Measurements from ENCODE around the gene KLHL3. TPM values are rescaled to one million over a fixed set of nuclear protein-coding genes. Genes with fewer than 3 reads are reported as not detected.

The KLHL3 gene
- total RNA-seq, 1 donor from 2014 or later, result 5.7 TPM

GRCh38 chr5:137603891-137604290, 132.0 kb downstream of the KLHL3 start:
- peaks cover 3% of the 10 kb centered on the region for H3K36me3 Mint-ChIP-seq (ENCODE audit: unreplicated experiment)
- no peaks in the 10 kb centered on the region for H3K4me1 Mint-ChIP-seq (ENCODE audit: low read depth, unreplicated experiment)
- H3K27ac Mint-ChIP-seq (ENCODE audit: unreplicated experiment), result no peak overlapping the region
- no peak for TF ChIP-seq CTCF (IDR thresholded peaks at IDR 0.05; ENCODE audit: partially characterized antibody, unreplicated experiment)
- no peaks in the 10 kb centered on the region for H3K9me3 Mint-ChIP-seq (ENCODE audit: unreplicated experiment)
- DNase-seq, result no peak
- no peaks in the 10 kb centered on the region for H3K27me3 Mint-ChIP-seq (ENCODE audit: unreplicated experiment)
- no peak overlapping the region for H3K4me3 Mint-ChIP-seq (ENCODE audit: unreplicated experiment)

GRCh38 chr5:137603356-137603755, 132.5 kb downstream of the KLHL3 start:
- Mint-ChIP-seq H3K9me3 (ENCODE audit: unreplicated experiment) (no peaks in the 10 kb centered on the region), H3K27me3 (ENCODE audit: unreplicated experiment) (no peaks in the 10 kb centered on the region), H3K4me1 (ENCODE audit: low read depth, unreplicated experiment) (no peaks in the 10 kb centered on the region), H3K36me3 (ENCODE audit: unreplicated experiment) (peaks cover 3% of the 10 kb centered on the region), H3K4me3 (ENCODE audit: unreplicated experiment) (no peak overlapping the region), H3K27ac (ENCODE audit: unreplicated experiment) (no peak overlapping the region)
- DNase-seq, result no peak
- TF ChIP-seq CTCF (IDR thresholded peaks at IDR 0.05; ENCODE audit: partially characterized antibody, unreplicated experiment), result no peak

GRCh38 chr5:137602721-137603273, 133.1 kb downstream of the KLHL3 start:
- no peak overlapping the region for H3K27ac Mint-ChIP-seq (ENCODE audit: unreplicated experiment)
- no peaks in the 10 kb centered on the region for H3K9me3 Mint-ChIP-seq (ENCODE audit: unreplicated experiment)
- no peak for TF ChIP-seq CTCF (IDR thresholded peaks at IDR 0.05; ENCODE audit: partially characterized antibody, unreplicated experiment)
- DNase-seq, result no peak
- H3K4me1 Mint-ChIP-seq (ENCODE audit: low read depth, unreplicated experiment), result no peaks in the 10 kb centered on the region
- peaks cover 3% of the 10 kb centered on the region for H3K36me3 Mint-ChIP-seq (ENCODE audit: unreplicated experiment)
- no peak overlapping the region for H3K4me3 Mint-ChIP-seq (ENCODE audit: unreplicated experiment)
- H3K27me3 Mint-ChIP-seq (ENCODE audit: unreplicated experiment), result no peaks in the 10 kb centered on the region

- no peak for DNase-seq
- no peak for TF ChIP-seq CTCF (IDR thresholded peaks at IDR 0.05; ENCODE audit: partially characterized antibody, unreplicated experiment)
- no peak overlapping the region for H3K4me3 Mint-ChIP-seq (ENCODE audit: unreplicated experiment)
- no peaks in the 10 kb centered on the region for H3K27me3 Mint-ChIP-seq (ENCODE audit: unreplicated experiment)
- no peaks in the 10 kb centered on the region for H3K9me3 Mint-ChIP-seq (ENCODE audit: unreplicated experiment)
- no peaks in the 10 kb centered on the region for H3K4me1 Mint-ChIP-seq (ENCODE audit: low read depth, unreplicated experiment)
- peaks cover 3% of the 10 kb centered on the region for H3K36me3 Mint-ChIP-seq (ENCODE audit: unreplicated experiment)
- no peak overlapping the region for H3K27ac Mint-ChIP-seq (ENCODE audit: unreplicated experiment)
These were observed 135.0 kb downstream of the KLHL3 start for GRCh38 chr5:137600721-137601360.

GRCh38 chr5:137599457-137599856, 136.4 kb downstream of the KLHL3 start:
- peaks cover 3% of the 10 kb centered on the region for H3K36me3 Mint-ChIP-seq (ENCODE audit: unreplicated experiment)
- no peaks in the 10 kb centered on the region for H3K4me1 Mint-ChIP-seq (ENCODE audit: low read depth, unreplicated experiment)
- H3K27me3 Mint-ChIP-seq (ENCODE audit: unreplicated experiment), result no peaks in the 10 kb centered on the region
- no peak for TF ChIP-seq CTCF (IDR thresholded peaks at IDR 0.05; ENCODE audit: partially characterized antibody, unreplicated experiment)
- no peaks in the 10 kb centered on the region for H3K9me3 Mint-ChIP-seq (ENCODE audit: unreplicated experiment)
- no peak overlapping the region for H3K4me3 Mint-ChIP-seq (ENCODE audit: unreplicated experiment)
- no peak overlapping the region for H3K27ac Mint-ChIP-seq (ENCODE audit: unreplicated experiment)
- no peak for DNase-seq

All from glutamatergic neuron (in vitro differentiated cells).